H1 (cell line): ENCODE data around the gene PRR7. TPM values are rescaled to one million over a fixed set of nuclear protein-coding genes. Genes with fewer than 3 reads are reported as not detected.

Source experiments
- CTCF ChIA-PET: fragments of 300-600 bp; sonication (Branson Sonifier 250); formaldehyde crosslinking; loops from one replicate; lab custom pipeline; 2021; ENCODE audit not compliant: partially characterized antibody; lab: Charles Lee
- POLR2A ChIA-PET: fragments of 300-600 bp; sonication (Branson Sonifier 250); formaldehyde crosslinking; loops from one replicate; lab custom pipeline; 2021; ENCODE audit warnings: inconsistent platforms; ENCODE audit not compliant: partially characterized antibody; lab: Charles Lee
- DNase-seq, 2 experiments: peaks; one replicate each; pipeline versions ENCODE4 v3.0.0 to v3.0.0-alpha.2; 2010 to 2022; ENCODE audit warnings: low spot score in 2 of 2, low read depth in 1 of 2, mixed read lengths in 1 of 2
- FAIRE-seq: peaks from 2 replicates; lab custom pipeline; 2011; peaks lifted over from hg19 to GRCh38; lab: Jason Lieb, UNC
- H2AFZ ChIP-seq: 2 replicates; pipeline ENCODE4 v1.8.1; 2012; ENCODE audit warnings: low read length, inconsistent platforms
- H2AK5ac ChIP-seq: 2 replicates; pipeline ENCODE4 v1.6.1; 2013; ENCODE audit warnings: low read depth, low read length
- H2BK120ac ChIP-seq: replicated peaks from 2 replicates; pipeline ENCODE3; 2013; ENCODE audit warnings: low read depth, low read length, inconsistent platforms
- H2BK12ac ChIP-seq: 2 replicates; pipeline ENCODE4 v1.6.1; 2013; ENCODE audit warnings: low read depth, low read length
- H2BK15ac ChIP-seq: 2 replicates; pipeline ENCODE4 v1.6.1; 2013; ENCODE audit warnings: low read length
- H2BK20ac ChIP-seq: 2 replicates; pipeline ENCODE4 v1.6.1; 2013; ENCODE audit warnings: low read length
- H2BK5ac ChIP-seq: 2 replicates; pipeline ENCODE4 v1.6.1; 2013; ENCODE audit warnings: low read depth, low read length
- H3K14ac ChIP-seq: 2 replicates; pipeline ENCODE4 v1.6.1; 2013; ENCODE audit warnings: inconsistent platforms; ENCODE audit not compliant: insufficient read length
- H3K18ac ChIP-seq: 2 replicates; pipeline ENCODE4 v1.6.1; 2013; ENCODE audit warnings: low read length; ENCODE audit errors: extremely low read depth
- H3K23ac ChIP-seq: 2 replicates; pipeline ENCODE4 v1.6.1; 2013; ENCODE audit warnings: inconsistent platforms; ENCODE audit not compliant: insufficient read length
- H3K23me2 ChIP-seq: 2 replicates; pipeline ENCODE4 v1.6.1; 2013; ENCODE audit warnings: low read depth, low read length
- H3K27ac ChIP-seq: 2 replicates; pipeline ENCODE4 v1.6.1; 2011; ENCODE audit warnings: low read depth, low read length, inconsistent platforms
- H3K27me3 ChIP-seq, 4 experiments: replicated peaks in 1 of 4; 1 replicate in 1 of 4; 2 replicates in 3 of 4; pipeline versions ENCODE4 v1.6.1 to v1.8.1; 2011 to 2013; ENCODE audit warnings: low read length in 3 of 4, mild to moderate bottlenecking in 3 of 4, inconsistent platforms in 2 of 4, mixed read lengths in 2 of 4, moderate library complexity in 1 of 4; ENCODE audit not compliant: control insufficient read depth in 3 of 4, insufficient read depth in 3 of 4; ENCODE audit errors: extremely low read depth in 1 of 4
- H3K36me3 ChIP-seq, 4 experiments: 2 replicates each; pipeline versions ENCODE4 v1.6.1 to v1.8.1; 2011 to 2013; ENCODE audit warnings: mild to moderate bottlenecking in 4 of 4, low read length in 3 of 4, moderate library complexity in 2 of 4, control low read depth in 1 of 4, inconsistent platforms in 1 of 4; ENCODE audit not compliant: insufficient read depth in 4 of 4, control insufficient read depth in 2 of 4
- H3K4ac ChIP-seq: replicated peaks from 2 replicates; pipeline ENCODE3; 2013; ENCODE audit warnings: low read length, low read depth, mixed read lengths, inconsistent platforms; ENCODE audit not compliant: insufficient read length
- H3K4me1 ChIP-seq, 4 experiments: replicated peaks in 1 of 4; 1 replicate in 1 of 4; 2 replicates in 3 of 4; pipeline versions ENCODE4 v1.6.1 to v1.8.1; 2011 to 2013; ENCODE audit warnings: low read length in 3 of 4, inconsistent platforms in 2 of 4, mixed read lengths in 1 of 4; ENCODE audit not compliant: insufficient read depth in 4 of 4, control insufficient read depth in 3 of 4
- H3K4me2 ChIP-seq, 2 experiments: 2 replicates each; pipeline versions ENCODE4 v1.6.1 to v1.8.1; 2011 to 2013; ENCODE audit warnings: low read depth in 2 of 2, low read length in 2 of 2, control low read depth in 1 of 2, inconsistent platforms in 1 of 2, mild to moderate bottlenecking in 1 of 2; ENCODE audit not compliant: insufficient read depth in 1 of 2
- H3K4me3 ChIP-seq, 4 experiments: fragments of 200-600, 300-600 bp in 1 of 4; sonication (generic), shearing (Covaris generic), sonication (Bioruptor Twin) in 1 of 4; 2 replicates each; pipeline versions ENCODE4 v1.5.1 to v1.8.1; 2011 to 2016; ENCODE audit warnings: low read length in 4 of 4, low read depth in 3 of 4, control low read depth in 2 of 4, inconsistent platforms in 2 of 4, mild to moderate bottlenecking in 2 of 4, mixed read lengths in 1 of 4, moderate library complexity in 1 of 4; ENCODE audit not compliant: insufficient read depth in 2 of 4; ENCODE audit errors: extremely low read depth in 1 of 4
- H3K56ac ChIP-seq: replicated peaks from 2 replicates; pipeline ENCODE3; 2013; ENCODE audit warnings: low read depth, mild to moderate bottlenecking, mixed read lengths, low read length, inconsistent platforms; ENCODE audit not compliant: insufficient read length
- H3K79me1 ChIP-seq: 2 replicates; pipeline ENCODE4 v1.6.1; 2013; ENCODE audit warnings: low read depth, low read length, control low read depth
- H3K79me2 ChIP-seq, 2 experiments: 2 replicates each; pipeline versions ENCODE4 v1.6.1 to v1.8.1; 2012 to 2013; ENCODE audit warnings: low read length in 2 of 2, mild to moderate bottlenecking in 2 of 2, inconsistent platforms in 1 of 2; ENCODE audit not compliant: insufficient read depth in 2 of 2, control insufficient read depth in 1 of 2
- H3K9ac ChIP-seq, 4 experiments: replicated peaks in 1 of 4; 1 replicate in 1 of 4; 2 replicates in 3 of 4; pipeline versions ENCODE4 v1.6.1 to v1.8.1; 2011 to 2013; ENCODE audit warnings: low read depth in 3 of 4, low read length in 3 of 4, control low read depth in 2 of 4, mild to moderate bottlenecking in 2 of 4, moderate library complexity in 2 of 4, inconsistent platforms in 1 of 4; ENCODE audit errors: extremely low read depth in 1 of 4
- H3K9me3 ChIP-seq, 2 experiments: 2 replicates each; pipeline versions ENCODE4 v1.6.1 to v1.8.1; 2012 to 2013; ENCODE audit warnings: mild to moderate bottlenecking in 2 of 2, moderate library complexity in 2 of 2, control low read depth in 1 of 2, inconsistent platforms in 1 of 2, low read depth in 1 of 2, low read length in 1 of 2, mixed read lengths in 1 of 2; ENCODE audit not compliant: insufficient read depth in 2 of 2
- H4K20me1 ChIP-seq, 2 experiments: replicated peaks in 1 of 2; 2 replicates each; pipeline versions ENCODE3 to v1.8.1; 2011 to 2013; ENCODE audit warnings: inconsistent platforms in 2 of 2, low read length in 2 of 2, mild to moderate bottlenecking in 1 of 2; ENCODE audit not compliant: insufficient read depth in 2 of 2, control insufficient read depth in 1 of 2
- H4K5ac ChIP-seq: 2 replicates; pipeline ENCODE4 v1.6.1; 2013; ENCODE audit warnings: low read length, low read depth, mixed read lengths, inconsistent platforms; ENCODE audit not compliant: insufficient read length
- H4K8ac ChIP-seq: 2 replicates; pipeline ENCODE4 v1.8.0; 2013; ENCODE audit warnings: mild to moderate bottlenecking, moderate library complexity, low read length, inconsistent platforms; ENCODE audit not compliant: insufficient read depth; ENCODE audit errors: extremely low read depth
- H4K91ac ChIP-seq: replicated peaks from 2 replicates; pipeline ENCODE3; 2013; ENCODE audit warnings: low read length, mixed read lengths, inconsistent platforms; ENCODE audit not compliant: insufficient read length
- BRCA1 ChIP-seq: IDR thresholded peaks from 2 replicates; pipeline ENCODE4 v1.6.1; 2012; ENCODE audit warnings: low read depth, low read length, improper control_type of control experiment
- CEBPB ChIP-seq: IDR thresholded peaks from 2 replicates; pipeline ENCODE4 v1.6.1; 2012; ENCODE audit warnings: low read depth, low read length
- CHD2 ChIP-seq: IDR thresholded peaks from 2 replicates; pipeline ENCODE4 v1.6.1; 2012; ENCODE audit warnings: low read length, improper control_type of control experiment
- HDAC2 ChIP-seq, 2 experiments: fragments of 300-600 bp in 1 of 2; sonication (generic) in 1 of 2; IDR thresholded peaks; 2 replicates each; pipeline ENCODE4 v1.6.1; 2011 to 2012; ENCODE audit warnings: low read depth in 2 of 2, low read length in 2 of 2, mild to moderate bottlenecking in 2 of 2, moderate library complexity in 2 of 2, borderline replicate concordance in 1 of 2, inconsistent platforms in 1 of 2
- RBBP5 ChIP-seq: IDR thresholded peaks from 2 replicates; pipeline ENCODE4 v1.7.1; 2012; ENCODE audit warnings: low read depth, mild to moderate bottlenecking, inconsistent platforms, low read length, moderate library complexity, borderline replicate concordance
- RFX5 ChIP-seq: IDR thresholded peaks from 2 replicates; pipeline ENCODE4 v1.6.1; 2011; ENCODE audit warnings: low read depth, low read length, improper control_type of control experiment, borderline replicate concordance
- SP4 ChIP-seq: IDR thresholded peaks from 2 replicates; pipeline ENCODE4 v1.6.1; 2012; ENCODE audit warnings: low read length, inconsistent platforms
- TCF12 ChIP-seq: IDR thresholded peaks from 2 replicates; pipeline ENCODE4 v1.6.1; 2011; ENCODE audit warnings: low read depth, mild to moderate bottlenecking, low read length
- ZNF274 ChIP-seq: IDR thresholded peaks from 2 replicates; pipeline ENCODE4 v1.7.0; 2012; ENCODE audit warnings: low read length, borderline replicate concordance; ENCODE audit errors: extremely low read depth
- WGBS, 2 experiments: shearing (Covaris generic) in 1 of 2; methylation state at CpG; one replicate each; pipeline versions ENCODE4 v1.1.6 to v1.1.7; 2013 to 2015; ENCODE audit warnings: low lambda C conversion rate in 2 of 2, mixed read lengths in 2 of 2, inconsistent platforms in 1 of 2, low coverage in 1 of 2, missing lambda C conversion rate in 1 of 2; ENCODE audit not compliant: insufficient replicate concordance in 2 of 2, insufficient coverage in 1 of 2, insufficient read length in 1 of 2; ENCODE audit errors: extremely low coverage in 1 of 2, missing lambda C conversion rate in 1 of 2; 5-methylcytosine and 5-hydroxymethylcytosine counted together
- polyA plus RNA-seq, 7 experiments: library from polyadenylated mRNA; depleted of rRNA in 3 of 7; stranded (reverse) in 5 of 7; unstranded in 2 of 7; fragments of >200 nt in 5 of 7; fragments of 200-250 nt in 2 of 7; gene quantifications; 1 replicate in 5 of 7; 2 replicates in 1 of 7; 4 replicates in 1 of 7; pipeline versions ENCODE4 v1.2.1 to v1.2.3, GENCODE V29; 2011 to 2013; ENCODE audit warnings: missing spikeins in 2 of 7, mixed read lengths in 2 of 7
- total RNA-seq: library from RNA; stranded (reverse); fragmentation: NEBNext Ultra II Directional; extraction: Animal tissue kit (Norgen Biotek cat#: 25700); gene quantifications from 2 replicates; pipeline ENCODE4 v1.2.1, GENCODE V29; 2021
- TF ChIP-seq, protein P1 (sequence below), 3 experiments: IDR thresholded peaks; 1 replicate in 2 of 3; 2 replicates in 1 of 3; pipeline versions ENCODE4 v1.5.1 to v1.6.1; 2011; ENCODE audit warnings: low read length in 3 of 3, mild to moderate bottlenecking in 3 of 3, inconsistent platforms in 2 of 3, low read depth in 1 of 3, moderate library complexity in 1 of 3; ENCODE audit not compliant: insufficient read depth in 1 of 3; ENCODE audit errors: control extremely low read depth in 1 of 3

Gene PRR7
- total and polyA plus RNA-seq, 2 of the 8 experiments (the other 6 are each of a cell fraction or from before 2014, with no cell fraction given): 8.0 to 11.8 TPM

- Histone ChIP-seq H3K79me2 (no peaks in the 10 kb centered on the region), H3K27ac (no peak overlapping the region), H2AK5ac (no peak overlapping the region), H2BK12ac (no peak overlapping the region), H3K23ac (no peak overlapping the region), H2BK15ac (no peak overlapping the region), H2BK5ac (no peak overlapping the region), H4K20me1 (peaks cover 6 to 14% of the 10 kb centered on the region in 2 experiments), H3K4ac (no peak overlapping the region), H3K79me1 (no peaks in the 10 kb centered on the region), H4K5ac (no peak overlapping the region), H2BK120ac (no peak overlapping the region), H3K4me2 (no peak overlapping the region), H4K91ac (no peak overlapping the region), H3K36me3 (peaks cover 7 to 46% (median 27%) of the 10 kb centered on the region in 4 experiments; a peak in 6 of 8 replicates), H3K56ac (no peak overlapping the region), H3K23me2 (no peaks in the 10 kb centered on the region), H2AFZ (no peak overlapping the region), H3K4me3 (no peak overlapping the region), H3K4me1 (peaks cover 0 to 5% (median 2%) of the 10 kb centered on the region in 4 experiments; a peak in 3 of 7 replicates), H3K9me3 (no peaks in the 10 kb centered on the region), H2BK20ac (no peak overlapping the region), H3K14ac (no peak overlapping the region), H3K9ac (no peak overlapping the region), H4K8ac (no peak overlapping the region), H3K27me3 (no peaks in the 10 kb centered on the region), H3K18ac (no peak overlapping the region)
- DNase-seq (no peak), FAIRE-seq (no peak)
- ChIA-PET CTCF (interaction anchor here (1.1 to 23.6 kb wide), 6 partner anchors 12 to 64 kb away, joined by 4 to 430 read pairs (median 76); partner anchors contain the start of gene SLC34A1), POLR2A (interaction anchor here (1.5 to 67.5 kb wide), 5 partner anchors 10 to 128 kb away, joined by 4 to 3349 read pairs (median 13); partner anchors contain the start of genes DBN1, DOK3, GRK6 and PDLIM7)
- WGBS, 2 experiments: 93% methylated on average over 31 of the region's 37 CpGs; no CpG with 5 or more reads in 1 of the 2 experiments
- no peak for TF ChIP-seq RFX5
- TF ChIP-seq CHD2: no peak
- no peak for TF ChIP-seq SP4
- TF ChIP-seq ZNF274: no peak
- TF ChIP-seq, protein P1, sequence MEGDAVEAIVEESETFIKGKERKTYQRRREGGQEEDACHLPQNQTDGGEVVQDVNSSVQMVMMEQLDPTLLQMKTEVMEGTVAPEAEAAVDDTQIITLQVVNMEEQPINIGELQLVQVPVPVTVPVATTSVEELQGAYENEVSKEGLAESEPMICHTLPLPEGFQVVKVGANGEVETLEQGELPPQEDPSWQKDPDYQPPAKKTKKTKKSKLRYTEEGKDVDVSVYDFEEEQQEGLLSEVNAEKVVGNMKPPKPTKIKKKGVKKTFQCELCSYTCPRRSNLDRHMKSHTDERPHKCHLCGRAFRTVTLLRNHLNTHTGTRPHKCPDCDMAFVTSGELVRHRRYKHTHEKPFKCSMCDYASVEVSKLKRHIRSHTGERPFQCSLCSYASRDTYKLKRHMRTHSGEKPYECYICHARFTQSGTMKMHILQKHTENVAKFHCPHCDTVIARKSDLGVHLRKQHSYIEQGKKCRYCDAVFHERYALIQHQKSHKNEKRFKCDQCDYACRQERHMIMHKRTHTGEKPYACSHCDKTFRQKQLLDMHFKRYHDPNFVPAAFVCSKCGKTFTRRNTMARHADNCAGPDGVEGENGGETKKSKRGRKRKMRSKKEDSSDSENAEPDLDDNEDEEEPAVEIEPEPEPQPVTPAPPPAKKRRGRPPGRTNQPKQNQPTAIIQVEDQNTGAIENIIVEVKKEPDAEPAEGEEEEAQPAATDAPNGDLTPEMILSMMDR (IDR thresholded peaks at IDR 0.05; ENCODE audit: control extremely low read depth in 1 of 3, insufficient read depth in 1 of 3, low read depth in 1 of 3, low read length in 3 of 3): no peak
- no peak for TF ChIP-seq BRCA1
- TF ChIP-seq CEBPB: no peak
- no peak for TF ChIP-seq TCF12
- TF ChIP-seq RBBP5: no peak
- TF ChIP-seq HDAC2 (IDR thresholded peaks at IDR 0.05; ENCODE audit: borderline replicate concordance in 1 of 2, low read depth in 2 of 2, low read length in 2 of 2): no peak
Measured at GRCh38 chr5:177435847-177436536, 10.6 kb upstream of the PRR7 start.
